Esophagus squamous epithelium (tissue), 5 donors: ENCODE data around the gene PRMT7. TPM values are rescaled to one million over a fixed set of nuclear protein-coding genes. Genes with fewer than 3 reads are reported as not detected.

Source experiments
- DNase-seq: peaks from one replicate; lab custom pipeline; 2025; lab: John Stamatoyannopoulos, UW
- H3K27ac ChIP-seq, 4 donors: fragments of 200-600 bp; sonication (generic); one replicate each; pipeline ENCODE4 v1.5.1; 2016 to 2019; ENCODE audit warnings: mild to moderate bottlenecking in 1 of 4
- H3K27me3 ChIP-seq, 4 donors: fragments of 200-600 bp; sonication (generic); 1 replicate in 3 of 4; 2 replicates in 1 of 4; pipeline versions ENCODE4 v1.5.1 to v1.6.0; 2017 to 2021; ENCODE audit warnings: antibody characterized with exemption in 1 of 4
- H3K36me3 ChIP-seq, 3 donors: fragments of 200-600 bp; sonication (generic); one replicate each; pipeline ENCODE4 v1.5.1; 2016 to 2019
- H3K4me1 ChIP-seq, 3 donors: fragments of 200-600 bp; sonication (generic); one replicate each; pipeline ENCODE4 v1.5.1; 2017 to 2019
- H3K4me3 ChIP-seq, 4 donors: fragments of 200-600 bp; sonication (generic); 1 replicate in 3 of 4; 2 replicates in 1 of 4; pipeline ENCODE4 v1.5.1; 2016 to 2019; ENCODE audit warnings: mild to moderate bottlenecking in 2 of 4, moderate library complexity in 1 of 4
- H3K9me3 ChIP-seq, 3 donors: fragments of 200-600 bp; sonication (generic); one replicate each; pipeline ENCODE4 v1.5.1; 2016 to 2019
- CTCF ChIP-seq, 6 experiments: fragments of 450-650 bp in 4 of 6; fragments of 200-600 bp in 2 of 6; sonication (generic) in 2 of 6; IDR thresholded peaks; one replicate each; pipeline ENCODE4 v1.5.1; 2016 to 2019; ENCODE audit warnings: antibody characterized with exemption in 6 of 6, mild to moderate bottlenecking in 4 of 6, moderate library complexity in 4 of 6
- POLR2A ChIP-seq, 4 donors: fragments of 450-650 bp; IDR thresholded peaks; one replicate each; pipeline ENCODE4 v1.6.1; 2017; ENCODE audit warnings: antibody characterized with exemption in 4 of 4, mild to moderate bottlenecking in 4 of 4, moderate library complexity in 3 of 4
- WGBS, 2 donors: methylation state at CpG; one replicate each; pipeline ENCODE4 v1.1.5; 2018; 5-methylcytosine and 5-hydroxymethylcytosine counted together
- intact Hi-C: fragments of 100-400 bp; cut with DNase I; formaldehyde crosslinking; loops from one replicate; pipeline ENCODE4 v1.15.0; 2022
- total RNA-seq, 4 donors: library from RNA; depleted of rRNA; stranded (reverse); fragments of >200 nt; gene quantifications; one replicate each; pipeline ENCODE4 v1.1.0, GENCODE V29; 2016
- donor health status: DM: yes; HTN: yes; CAD: no.

PRMT7 gene
- total RNA-seq, 4 donors from 2014 or later: 15.2 to 35.7 (median 21.2) TPM

- Histone ChIP-seq H3K4me3 (no peak overlapping the region), H3K9me3 (no peaks in the 10 kb centered on the region), H3K27me3 (peaks cover 0 to 10% (median 0%) of the 10 kb centered on the region in 4 donors), H3K27ac (no peak overlapping the region), H3K4me1 (peaks cover 0 to 14% (median 4%) of the 10 kb centered on the region in 3 donors), H3K36me3 (no peaks in the 10 kb centered on the region)
- DNase-seq: no peak
- WGBS, 2 donors: 61 to 69% methylated on average over 3 to 5 of the region's 7 CpGs
- TF ChIP-seq CTCF (IDR thresholded peaks at IDR 0.05) (no peak), POLR2A (IDR thresholded peaks at IDR 0.05) (no peak)
- intact Hi-C loops: no loop called here
Observed at GRCh38 chr16:68384288-68385161, 73.7 kb downstream of the PRMT7 start.

GRCh38 chr16:68385371-68385770 is 74.6 kb downstream of the PRMT7 start:
- Histone ChIP-seq H3K4me1 (peaks cover 0 to 12% (median 4%) of the 10 kb centered on the region in 3 donors), H3K36me3 (no peaks in the 10 kb centered on the region), H3K9me3 (no peaks in the 10 kb centered on the region), H3K27ac (no peak overlapping the region), H3K4me3 (no peak overlapping the region), H3K27me3 (peaks cover 0 to 10% (median 0%) of the 10 kb centered on the region in 4 donors)
- TF ChIP-seq POLR2A (IDR thresholded peaks at IDR 0.05) (no peak), CTCF (IDR thresholded peaks at IDR 0.05) (no peak)
- intact Hi-C loops: no loop called here
- WGBS, 2 donors: 68 to 70% methylated on average over 6 of the region's 6 CpGs
- DNase-seq: no peak

DNA sequence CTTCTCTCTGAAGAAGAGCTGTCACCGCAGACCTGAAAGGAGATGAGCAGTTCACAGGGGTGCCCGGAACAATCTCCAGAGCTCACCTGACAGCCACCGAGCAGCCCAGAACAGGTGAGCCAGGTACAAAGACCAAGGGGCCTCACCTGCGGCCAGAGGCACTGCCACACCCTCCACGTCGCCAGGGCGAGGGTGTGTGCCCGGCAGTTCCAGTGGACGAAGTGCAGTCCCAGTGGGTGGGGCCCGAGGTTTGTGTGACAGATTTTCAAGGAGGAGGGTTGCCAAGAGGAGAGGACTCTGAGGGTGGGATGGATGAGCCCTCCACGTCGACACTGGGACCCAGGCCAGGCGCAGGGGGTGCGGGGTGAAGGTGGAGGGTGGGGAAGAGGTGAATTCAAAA is 75.8 kb downstream of the PRMT7 start:
- no peak for DNase-seq

DNA sequence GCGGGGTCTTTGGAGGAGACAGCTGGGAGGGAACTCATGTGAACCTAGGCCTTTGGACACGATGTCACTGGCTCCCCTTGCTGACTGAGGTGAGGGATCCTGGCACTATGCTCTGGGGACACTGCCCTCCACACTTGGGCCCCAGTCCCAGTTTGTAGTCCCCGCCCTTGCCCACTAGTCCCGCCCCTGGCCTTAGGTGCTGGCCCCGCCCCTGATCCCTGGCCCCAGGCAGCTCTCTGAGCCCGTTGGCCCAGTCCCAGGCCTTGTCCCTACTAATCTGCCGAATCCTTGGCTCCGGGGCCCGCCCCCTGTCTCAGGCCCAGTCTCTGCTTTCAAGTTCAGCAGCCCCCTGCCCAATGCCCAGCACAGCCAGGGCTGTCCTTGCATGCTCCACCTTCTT is 76.5 kb downstream of the PRMT7 start:
- H3K9me3 ChIP-seq: no peaks in the 10 kb centered on the region
- H3K4me3 ChIP-seq: no peak overlapping the region
- intact Hi-C loops: no loop called here
- peaks cover 0 to 12% (median 4%) of the 10 kb centered on the region in 3 donors for H3K4me1 ChIP-seq
- no peaks in the 10 kb centered on the region for H3K36me3 ChIP-seq
- DNase-seq: no peak
- WGBS, 2 donors: 60 to 70% methylated on average over 2 to 5 of the region's 9 CpGs
- H3K27ac ChIP-seq: no peak overlapping the region
- H3K27me3 ChIP-seq: peaks cover 0 to 10% (median 0%) of the 10 kb centered on the region in 4 donors
- TF ChIP-seq POLR2A (IDR thresholded peaks at IDR 0.05): no peak

More for the DNA sequence above, 75.8 kb downstream of the PRMT7 start:
- 41 to 44% methylated on average over 8 to 12 of the region's 14 CpGs for WGBS, 2 donors
- TF ChIP-seq CTCF (IDR thresholded peaks at IDR 0.05): no peak
- TF ChIP-seq POLR2A (IDR thresholded peaks at IDR 0.05): no peak
- H3K9me3 ChIP-seq: no peaks in the 10 kb centered on the region
- peaks cover 0 to 10% (median 0%) of the 10 kb centered on the region in 4 donors for H3K27me3 ChIP-seq
- peaks cover 0 to 12% (median 4%) of the 10 kb centered on the region in 3 donors for H3K4me1 ChIP-seq
- no peak overlapping the region for H3K4me3 ChIP-seq
- intact Hi-C loops: no loop called here
- no peaks in the 10 kb centered on the region for H3K36me3 ChIP-seq
- H3K27ac ChIP-seq: no peak overlapping the region

- Histone ChIP-seq H3K27ac (no peak overlapping the region), H3K9me3 (no peaks in the 10 kb centered on the region), H3K36me3 (no peaks in the 10 kb centered on the region), H3K4me1 (peaks cover 0 to 12% (median 4%) of the 10 kb centered on the region in 3 donors), H3K4me3 (no peak overlapping the region), H3K27me3 (peaks cover 0 to 10% (median 0%) of the 10 kb centered on the region in 4 donors)
- no peak for DNase-seq
- TF ChIP-seq POLR2A (IDR thresholded peaks at IDR 0.05) (no peak), CTCF (IDR thresholded peaks at IDR 0.05) (no peak)
- WGBS, 2 donors: no CpG with 5 or more reads among the region's 3 CpGs
- intact Hi-C loops: no loop called here
Observed at GRCh38 chr16:68388124-68388523, 77.3 kb downstream of the PRMT7 start.
